AG08396 (cell line): Measurements from ENCODE around the gene TST.
"Not testable (repeated sequence)": the region's sequence is repeated elsewhere in the genome, so short reads cannot be mapped to it uniquely, and the experiment has no call there.

ENCODE experiments used
- DNase-seq: peaks from one replicate; pipeline ENCODE4 v3.0.0; 2012; ENCODE audit warnings: low spot score, mixed read lengths

TST gene

GRCh38 chr22:37014415-37014806 lies 4.8 kb downstream of the TST start:
- no peak for DNase-seq

GRCh38 chr22:37012956-37013355 lies 6.3 kb downstream of the TST start:
- DNase-seq: no peak

- DNase-seq: no peak
Observed at GRCh38 chr22:37012262-37012904, 6.9 kb downstream of the TST start.

GRCh38 chr22:37011472-37011871 lies 7.8 kb downstream of the TST start:
- no peak for DNase-seq

GRCh38 chr22:37010976-37011375 lies 8.3 kb downstream of the TST start:
- no peak for DNase-seq

- no peak for DNase-seq
Observed at GRCh38 chr22:37010174-37010573, 9.1 kb downstream of the TST start.

- DNase-seq: no peak
Observed at GRCh38 chr22:37009490-37009889, 9.8 kb downstream of the TST start.

- DNase-seq: no peak
Observed at GRCh38 chr22:37008365-37008764, 10.9 kb downstream of the TST start.

- DNase-seq: no peak
Observed at GRCh38 chr22:37007651-37008050, 11.6 kb downstream of the TST start.

- no peak for DNase-seq
Observed at GRCh38 chr22:37002633-37003032, 16.6 kb downstream of the TST start.

GRCh38 chr22:37001826-37002225 lies 17.4 kb downstream of the TST start:
- no peak for DNase-seq

GRCh38 chr22:37000676-37001534 lies 18.3 kb downstream of the TST start:
- DNase-seq: no peak

- no peak for DNase-seq
Observed at GRCh38 chr22:36999463-36999862, 19.8 kb downstream of the TST start.

GRCh38 chr22:36998620-36999351 lies 20.5 kb downstream of the TST start:
- DNase-seq: no peak

- no peak for DNase-seq
Observed at GRCh38 chr22:36997746-36998145, 21.5 kb downstream of the TST start.

GRCh38 chr22:36991206-36991605 lies 28.0 kb downstream of the TST start:
- no peak for DNase-seq

GRCh38 chr22:36990457-36990856 lies 28.8 kb downstream of the TST start:
- no peak for DNase-seq

GRCh38 chr22:36989012-36989411 lies 30.2 kb downstream of the TST start:
- not testable (repeated sequence) for DNase-seq

GRCh38 chr22:36988075-36988832 lies 31.0 kb downstream of the TST start:
- no peak for DNase-seq

GRCh38 chr22:36986242-36986821 lies 32.9 kb downstream of the TST start:
- no peak for DNase-seq

- no peak for DNase-seq
Observed at GRCh38 chr22:36985211-36985889, 33.9 kb downstream of the TST start.
